Peyer's patch (tissue), 4 donors: ENCODE data around the gene TRIML2. TPM values are rescaled to one million over a fixed set of nuclear protein-coding genes. Genes with fewer than 3 reads are reported as not detected.

Source experiments
- DNase-seq, 3 donors: peaks; one replicate each; pipeline ENCODE4 v3.0.0-alpha.2; 2017 to 2019
- H3K27ac ChIP-seq, 4 donors: fragments of 200-600 bp; sonication (generic); one replicate each; pipeline ENCODE4 v1.5.1; 2016 to 2019
- H3K27me3 ChIP-seq, 2 donors: fragments of 200-600 bp; sonication (generic); one replicate each; pipeline ENCODE4 v1.5.1; 2019
- H3K36me3 ChIP-seq, 3 donors: fragments of 200-600 bp; sonication (generic); one replicate each; pipeline ENCODE4 v1.5.1; 2016 to 2019
- H3K4me1 ChIP-seq, 4 donors: fragments of 200-600 bp; sonication (generic); one replicate each; pipeline ENCODE4 v1.5.1; 2016 to 2019
- H3K4me3 ChIP-seq, 4 donors: fragments of 200-600 bp; sonication (generic); 1 replicate in 3 of 4; 2 replicates in 1 of 4; pipeline ENCODE4 v1.5.1; 2016 to 2019; ENCODE audit warnings: mild to moderate bottlenecking in 1 of 4
- H3K9me3 ChIP-seq, 4 donors: fragments of 200-600 bp; sonication (generic); one replicate each; pipeline ENCODE4 v1.5.1; 2016 to 2019; ENCODE audit warnings: mild to moderate bottlenecking in 1 of 4
- POLR2A ChIP-seq, 2 donors: fragments of 450-650 bp; IDR thresholded peaks; one replicate each; pipeline ENCODE4 v1.5.1; 2017; ENCODE audit warnings: antibody characterized with exemption in 2 of 2, mild to moderate bottlenecking in 2 of 2, moderate library complexity in 2 of 2
- total RNA-seq, 4 donors: library from RNA; depleted of rRNA; stranded (reverse); fragments of >200 nt; gene quantifications; one replicate each; pipeline ENCODE4 v1.1.0, GENCODE V29; 2016
- TF ChIP-seq, protein P1 (sequence below), 6 experiments: fragments of 450-650 bp in 4 of 6; fragments of 200-600 bp in 2 of 6; sonication (generic) in 1 of 6; IDR thresholded peaks; one replicate each; pipeline ENCODE4 v1.5.1; 2017 to 2019; ENCODE audit warnings: antibody characterized with exemption in 6 of 6, mild to moderate bottlenecking in 3 of 6, moderate library complexity in 1 of 6

Gene TRIML2
- total RNA-seq, 4 donors from 2014 or later: not detected

DNA sequence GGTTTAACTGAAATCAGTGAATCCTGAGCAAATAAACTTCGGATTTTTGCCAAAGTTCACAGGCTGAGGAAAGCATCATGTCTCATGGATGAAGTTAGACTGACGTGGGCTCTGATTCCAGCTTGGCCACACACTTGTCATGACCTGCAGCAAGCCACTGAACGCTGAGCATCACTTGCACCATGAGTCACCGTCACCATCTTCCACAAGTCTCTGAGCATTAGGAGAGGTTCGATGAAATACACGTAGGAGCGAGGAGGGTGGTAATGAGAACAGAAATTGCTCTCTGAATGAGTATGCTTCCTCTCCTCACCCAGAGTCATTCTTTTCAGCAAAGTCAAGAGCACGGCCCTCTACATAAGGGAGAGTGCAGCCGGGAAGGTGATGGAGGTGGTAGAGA lies 3.8 kb upstream of the TRIML2 start:
- Histone ChIP-seq H3K27ac (no peak overlapping the region), H3K27me3 (no peaks in the 10 kb centered on the region), H3K4me3 (no peak overlapping the region), H3K9me3 (no peaks in the 10 kb centered on the region), H3K36me3 (no peaks in the 10 kb centered on the region), H3K4me1 (no peaks in the 10 kb centered on the region)
- TF ChIP-seq POLR2A (IDR thresholded peaks at IDR 0.05): no peak
- TF ChIP-seq, protein P1, sequence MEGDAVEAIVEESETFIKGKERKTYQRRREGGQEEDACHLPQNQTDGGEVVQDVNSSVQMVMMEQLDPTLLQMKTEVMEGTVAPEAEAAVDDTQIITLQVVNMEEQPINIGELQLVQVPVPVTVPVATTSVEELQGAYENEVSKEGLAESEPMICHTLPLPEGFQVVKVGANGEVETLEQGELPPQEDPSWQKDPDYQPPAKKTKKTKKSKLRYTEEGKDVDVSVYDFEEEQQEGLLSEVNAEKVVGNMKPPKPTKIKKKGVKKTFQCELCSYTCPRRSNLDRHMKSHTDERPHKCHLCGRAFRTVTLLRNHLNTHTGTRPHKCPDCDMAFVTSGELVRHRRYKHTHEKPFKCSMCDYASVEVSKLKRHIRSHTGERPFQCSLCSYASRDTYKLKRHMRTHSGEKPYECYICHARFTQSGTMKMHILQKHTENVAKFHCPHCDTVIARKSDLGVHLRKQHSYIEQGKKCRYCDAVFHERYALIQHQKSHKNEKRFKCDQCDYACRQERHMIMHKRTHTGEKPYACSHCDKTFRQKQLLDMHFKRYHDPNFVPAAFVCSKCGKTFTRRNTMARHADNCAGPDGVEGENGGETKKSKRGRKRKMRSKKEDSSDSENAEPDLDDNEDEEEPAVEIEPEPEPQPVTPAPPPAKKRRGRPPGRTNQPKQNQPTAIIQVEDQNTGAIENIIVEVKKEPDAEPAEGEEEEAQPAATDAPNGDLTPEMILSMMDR (IDR thresholded peaks at IDR 0.05): no peak
- DNase-seq: no peak

GRCh38 chr4:188111955-188112354 lies 2.6 kb upstream of the TRIML2 start:
- no peaks in the 10 kb centered on the region for H3K4me1 ChIP-seq
- TF ChIP-seq, protein P1 (IDR thresholded peaks at IDR 0.05): no peak
- no peak for TF ChIP-seq POLR2A (IDR thresholded peaks at IDR 0.05)
- H3K27ac ChIP-seq: no peak overlapping the region

DNA sequence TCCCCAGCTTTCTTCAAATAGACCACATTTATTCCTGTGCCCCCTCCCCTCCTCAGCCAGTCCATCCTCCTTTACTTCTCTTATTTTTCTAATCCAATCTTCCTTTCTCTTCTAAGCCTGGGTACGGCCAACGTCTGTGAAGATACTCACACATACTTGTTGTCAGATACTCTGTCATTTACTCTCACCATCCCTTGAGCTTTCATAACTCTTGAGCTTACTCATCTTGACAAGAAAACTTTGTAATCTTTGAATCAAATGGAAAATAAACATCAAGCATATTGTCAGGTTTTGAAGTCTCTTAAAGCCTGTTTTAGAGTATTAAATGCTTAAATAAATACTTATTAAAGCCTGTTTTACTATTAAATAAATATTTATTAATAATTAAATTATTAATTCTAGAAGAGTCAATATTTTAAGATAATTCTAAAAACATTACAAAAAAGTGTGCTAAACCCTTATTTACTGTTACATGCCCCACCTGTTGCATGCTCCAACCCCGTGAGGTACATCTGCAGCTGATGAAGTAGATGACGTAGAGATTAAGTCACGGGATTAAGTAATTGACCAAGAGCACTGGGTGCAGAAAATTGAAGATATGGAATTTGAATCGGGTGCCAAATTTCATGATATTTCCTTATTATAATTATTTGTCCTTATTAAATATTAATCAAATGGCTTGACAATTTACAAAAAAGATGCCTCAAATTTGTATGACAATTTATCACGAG lies 1.5 kb upstream of the TRIML2 start:
- peaks cover 0 to 4% (median 0%) of the 10 kb centered on the region in 4 donors for H3K9me3 ChIP-seq
- TF ChIP-seq, protein P1 (IDR thresholded peaks at IDR 0.05): no peak
- no peak for TF ChIP-seq POLR2A (IDR thresholded peaks at IDR 0.05)

More at GRCh38 chr4:188111955-188112354, 2.6 kb upstream of the TRIML2 start:
- Histone ChIP-seq H3K36me3 (no peaks in the 10 kb centered on the region), H3K4me3 (no peak overlapping the region), H3K9me3 (no peaks in the 10 kb centered on the region), H3K27me3 (no peaks in the 10 kb centered on the region)
- no peak for DNase-seq

DNA sequence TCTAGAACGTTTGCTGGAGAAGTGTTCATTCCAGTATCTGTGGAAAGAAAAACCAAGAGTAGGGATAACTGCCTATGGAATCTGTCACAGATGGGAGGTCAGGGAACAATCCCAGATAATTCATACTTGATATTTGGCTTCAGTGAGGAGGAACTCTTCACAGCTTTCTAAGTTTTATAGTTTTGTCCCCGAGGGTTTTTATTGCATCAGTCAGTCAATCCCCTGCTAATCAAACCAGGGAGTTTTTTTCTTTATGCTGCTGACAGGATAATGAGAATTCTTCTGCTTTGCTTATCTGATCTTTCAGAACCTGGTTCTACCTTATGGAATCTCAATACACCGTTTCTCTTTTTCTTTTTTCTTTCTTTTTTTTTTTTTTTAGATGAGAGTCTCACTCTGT lies 633 bp upstream of the TRIML2 start:
- Histone ChIP-seq H3K4me1 (no peaks in the 10 kb centered on the region), H3K9me3 (peaks cover 0 to 4% (median 0%) of the 10 kb centered on the region in 4 donors), H3K36me3 (no peaks in the 10 kb centered on the region), H3K27ac (no peak overlapping the region), H3K27me3 (no peaks in the 10 kb centered on the region), H3K4me3 (no peak overlapping the region)
- no peak for DNase-seq
- TF ChIP-seq, protein P1 (IDR thresholded peaks at IDR 0.05): no peak
- TF ChIP-seq POLR2A (IDR thresholded peaks at IDR 0.05): no peak

More for the DNA sequence above, 1.5 kb upstream of the TRIML2 start:
- no peaks in the 10 kb centered on the region for H3K36me3 ChIP-seq
- H3K4me3 ChIP-seq: no peak overlapping the region
- no peak for DNase-seq
- no peaks in the 10 kb centered on the region for H3K4me1 ChIP-seq
- H3K27ac ChIP-seq: no peak overlapping the region
- no peaks in the 10 kb centered on the region for H3K27me3 ChIP-seq

- H3K4me3 ChIP-seq: no peak overlapping the region
- no peaks in the 10 kb centered on the region for H3K27me3 ChIP-seq
- TF ChIP-seq POLR2A (IDR thresholded peaks at IDR 0.05): no peak
- TF ChIP-seq, protein P1 (IDR thresholded peaks at IDR 0.05): no peak
- no peak for DNase-seq
- H3K9me3 ChIP-seq: peaks cover 0 to 4% (median 0%) of the 10 kb centered on the region in 4 donors
- H3K36me3 ChIP-seq: no peaks in the 10 kb centered on the region
- no peaks in the 10 kb centered on the region for H3K4me1 ChIP-seq
- no peak overlapping the region for H3K27ac ChIP-seq
These were observed 1.2 kb downstream of the TRIML2 start for GRCh38 chr4:188107931-188108843.
